MM.1S (cell line): ENCODE measurements around the gene A4GALT.
A peak's percentile ranks its signal among the peaks of the same experiment; 100 is the strongest.

Source experiments
- DNase-seq: peaks from one replicate; pipeline ENCODE4 v3.0.0-alpha.2; 2015
- H2AFZ ChIP-seq: fragments of 300-600 bp; sonication (generic); 2 replicates; pipeline ENCODE4 v1.6.0; 2016; ENCODE audit warnings: antibody characterized with exemption, low read length
- H3F3A ChIP-seq: fragments of 300-600 bp; sonication (generic); 2 replicates; pipeline ENCODE4 v1.6.1; 2016; ENCODE audit warnings: mild to moderate bottlenecking, antibody characterized with exemption, low read length, moderate library complexity, mixed read lengths; ENCODE audit not compliant: insufficient read depth
- H3K27ac ChIP-seq: fragments of 300-600 bp; sonication (generic); 2 replicates; pipeline ENCODE4 v1.5.1; 2016; ENCODE audit warnings: mild to moderate bottlenecking, low read length
- H3K27me3 ChIP-seq: fragments of 300-600 bp; sonication (generic); replicated peaks from 2 replicates; pipeline ENCODE4 v1.6.0; 2016; ENCODE audit warnings: low read length; ENCODE audit not compliant: insufficient read depth
- H3K36me3 ChIP-seq: fragments of 300-600 bp; sonication (generic); replicated peaks from 2 replicates; pipeline ENCODE4 v1.6.1; 2016; ENCODE audit warnings: mild to moderate bottlenecking, low read length, mixed read lengths; ENCODE audit not compliant: insufficient read depth
- H3K4me1 ChIP-seq: fragments of 300-600 bp; sonication (generic); 2 replicates; pipeline ENCODE4 v1.6.1; 2016; ENCODE audit warnings: low read length, mixed read lengths
- H3K4me2 ChIP-seq: fragments of 300-600 bp; sonication (generic); 2 replicates; pipeline ENCODE4 v1.6.0; 2016; ENCODE audit warnings: low read depth, low read length
- H3K4me3 ChIP-seq: fragments of 300-600 bp; sonication (generic); 2 replicates; pipeline ENCODE4 v1.5.1; 2016; ENCODE audit warnings: low read length, mixed read lengths
- H3K79me2 ChIP-seq: fragments of 300-600 bp; sonication (generic); 2 replicates; pipeline ENCODE4 v1.6.1; 2016; ENCODE audit warnings: mixed run types, low read length, mixed read lengths
- H3K9ac ChIP-seq: fragments of 300-600 bp; sonication (generic); 2 replicates; pipeline ENCODE4 v1.6.1; 2016; ENCODE audit warnings: low read length, mixed read lengths
- H3K9me2 ChIP-seq: fragments of 300-600 bp; sonication (generic); replicated peaks from 2 replicates; pipeline ENCODE4 v1.6.1; 2016; ENCODE audit warnings: mild to moderate bottlenecking, low read length, mixed read lengths; ENCODE audit not compliant: insufficient read depth
- H3K9me3 ChIP-seq: fragments of 300-600 bp; sonication (generic); replicated peaks from 2 replicates; pipeline ENCODE4 v1.6.1; 2016; ENCODE audit warnings: mild to moderate bottlenecking, low read length, mixed read lengths; ENCODE audit not compliant: insufficient read depth
- H4K20me1 ChIP-seq: fragments of 300-600 bp; sonication (generic); 2 replicates; pipeline ENCODE4 v1.6.1; 2016; ENCODE audit warnings: mild to moderate bottlenecking, low read length, moderate library complexity, mixed read lengths; ENCODE audit not compliant: insufficient read depth
- CTCF ChIP-seq: fragments of 300-600 bp; sonication (generic); IDR thresholded peaks from 2 replicates; pipeline ENCODE4 v1.5.1; 2016; ENCODE audit warnings: antibody characterized with exemption, low read length, mixed read lengths
- EZH2 ChIP-seq: fragments of 300-600 bp; sonication (generic); optimal IDR thresholded peaks from 2 replicates; pipeline ENCODE3; 2017; ENCODE audit warnings: low read depth, mild to moderate bottlenecking, antibody characterized with exemption, low read length, mixed read lengths
- EZH2phosphoT487 ChIP-seq: fragments of 300-600 bp; sonication (generic); IDR thresholded peaks from 2 replicates; pipeline ENCODE4 v1.6.1; 2018; ENCODE audit warnings: antibody characterized with exemption, low read length

Gene A4GALT

DNA sequence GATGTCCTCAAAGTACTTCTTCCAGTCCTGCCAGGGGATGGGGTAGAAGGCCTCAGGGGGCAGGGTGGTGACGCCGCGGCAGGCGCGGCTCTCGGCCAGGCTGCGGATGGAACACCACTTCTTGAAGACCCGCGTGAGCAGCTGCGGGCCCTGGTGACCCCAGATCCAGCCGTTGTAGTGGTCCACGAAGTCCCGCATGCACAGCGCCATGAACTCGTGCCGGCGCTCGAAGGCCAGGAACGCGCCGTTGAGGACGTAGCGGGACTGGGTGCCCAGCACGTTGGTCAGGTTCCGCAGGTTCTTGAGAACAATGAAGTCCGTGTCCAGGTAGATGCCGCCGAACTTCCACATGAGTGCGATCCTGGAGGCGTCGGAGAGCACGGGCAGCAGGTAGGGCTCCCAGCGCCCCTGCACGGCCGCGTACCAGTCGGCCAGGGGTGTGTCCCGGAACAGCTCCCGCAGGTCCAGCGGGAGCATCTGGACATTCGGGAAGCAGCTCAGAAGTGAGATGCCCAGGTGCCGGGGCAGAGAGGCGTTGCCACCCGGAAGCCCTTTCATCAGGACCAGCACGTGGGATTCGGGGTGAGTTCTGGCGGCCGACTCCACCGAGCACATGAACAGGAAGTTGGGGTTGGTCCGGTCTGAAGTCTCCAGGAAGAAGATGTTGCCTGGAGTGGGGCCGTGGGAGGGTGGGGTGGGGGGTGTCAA is 27.5 kb downstream of the A4GALT start:
- no peaks in the 10 kb centered on the region for H3K79me2 ChIP-seq
- no peak overlapping the region for H2AFZ ChIP-seq
- H3K9me2 ChIP-seq = no peaks in the 10 kb centered on the region
- H3F3A ChIP-seq = no peaks in the 10 kb centered on the region
- no peaks in the 10 kb centered on the region for H3K27me3 ChIP-seq
- H3K9me3 ChIP-seq = no peaks in the 10 kb centered on the region
- H4K20me1 ChIP-seq = no peaks in the 10 kb centered on the region
- no peak overlapping the region for H3K4me2 ChIP-seq
- H3K4me3 ChIP-seq = no peak overlapping the region
- no peaks in the 10 kb centered on the region for H3K36me3 ChIP-seq
- no peak for DNase-seq
- H3K9ac ChIP-seq = no peak overlapping the region
- TF ChIP-seq EZH2 (no peak), CTCF (no peak), EZH2phosphoT487 (no peak)
- no peak overlapping the region for H3K27ac ChIP-seq
- no peaks in the 10 kb centered on the region for H3K4me1 ChIP-seq

- H3F3A ChIP-seq = no peaks in the 10 kb centered on the region
- H2AFZ ChIP-seq = no peak overlapping the region
- no peak overlapping the region for H3K27ac ChIP-seq
- H3K4me3 ChIP-seq = no peak overlapping the region
- no peak for DNase-seq
- no peaks in the 10 kb centered on the region for H3K9me3 ChIP-seq
- H3K9me2 ChIP-seq = no peaks in the 10 kb centered on the region
- no peaks in the 10 kb centered on the region for H3K27me3 ChIP-seq
- no peaks in the 10 kb centered on the region for H3K4me1 ChIP-seq
- no peaks in the 10 kb centered on the region for H3K79me2 ChIP-seq
- no peak overlapping the region for H3K9ac ChIP-seq
- no peak overlapping the region for H3K4me2 ChIP-seq
- no peaks in the 10 kb centered on the region for H4K20me1 ChIP-seq
- H3K36me3 ChIP-seq = no peaks in the 10 kb centered on the region
- TF ChIP-seq CTCF (peak; percentile 22), EZH2 (no peak)
These were observed 28.2 kb downstream of the A4GALT start for GRCh38 chr22:42692239-42693054.

- Histone ChIP-seq H3K9me3 (no peaks in the 10 kb centered on the region), H3F3A (no peaks in the 10 kb centered on the region), H3K27me3 (no peaks in the 10 kb centered on the region), H2AFZ (no peak overlapping the region), H3K4me3 (no peak overlapping the region), H3K27ac (no peak overlapping the region), H3K4me1 (no peaks in the 10 kb centered on the region), H3K9ac (no peak overlapping the region), H4K20me1 (no peaks in the 10 kb centered on the region), H3K79me2 (no peaks in the 10 kb centered on the region), H3K9me2 (no peaks in the 10 kb centered on the region), H3K36me3 (no peaks in the 10 kb centered on the region), H3K4me2 (no peak overlapping the region)
- DNase-seq = no peak
- TF ChIP-seq EZH2 (no peak), EZH2phosphoT487 (no peak), CTCF (no peak)
These were observed 29.2 kb downstream of the A4GALT start for GRCh38 chr22:42691440-42691839.
